ENCODE measurements around the gene ZCCHC17.
"Not testable (repeated sequence)": the region's sequence is repeated elsewhere in the genome, so short reads cannot be mapped to it uniquely, and the experiment has no call there.

The ZCCHC17 gene

GRCh38 chr1:31296486-31297276, at the start of gene ZCCHC17, which contains the start of gene SNRNP40:
Gene ZCCHC17, plus strand, starts transcription at chr1:31297032. Its CDS starts 13,067 bp downstream, at chr1:31310099.
Gene SNRNP40, minus strand, starts transcription at chr1:31296788. Its CDS starts 37 bp downstream, at chr1:31296751.
- peak; percentile 99 for DNase-seq (ENCODE audit: low spot score)

GRCh38 chr1:31248276-31248675, 48.6 kb upstream of the ZCCHC17 start:
- no peak for DNase-seq (ENCODE audit: low spot score)

GRCh38 chr1:31249854-31250253, 47.0 kb upstream of the ZCCHC17 start:
- DNase-seq (ENCODE audit: low spot score) = no peak

- no peak for DNase-seq (ENCODE audit: low spot score)
These were observed 39.6 kb upstream of the ZCCHC17 start for GRCh38 chr1:31257213-31257612.

- DNase-seq (ENCODE audit: low spot score) = no peak
These were observed 38.3 kb upstream of the ZCCHC17 start for GRCh38 chr1:31258581-31258980.

- DNase-seq (ENCODE audit: low spot score) = no peak
These were observed 37.1 kb upstream of the ZCCHC17 start for GRCh38 chr1:31259746-31260145.

- DNase-seq (ENCODE audit: low spot score) = no peak
These were observed 34.9 kb upstream of the ZCCHC17 start for GRCh38 chr1:31261916-31262315.

- DNase-seq (ENCODE audit: low spot score) = not testable (repeated sequence)
These were observed 34.4 kb upstream of the ZCCHC17 start for GRCh38 chr1:31262393-31262792.

GRCh38 chr1:31263408-31263807, 33.4 kb upstream of the ZCCHC17 start:
- no peak for DNase-seq (ENCODE audit: low spot score)

GRCh38 chr1:31264790-31265386, 31.9 kb upstream of the ZCCHC17 start:
- no peak for DNase-seq (ENCODE audit: low spot score)

- DNase-seq (ENCODE audit: low spot score) = no peak
These were observed 30.3 kb upstream of the ZCCHC17 start for GRCh38 chr1:31266547-31266946.

GRCh38 chr1:31272369-31272768, 24.5 kb upstream of the ZCCHC17 start:
- no peak for DNase-seq (ENCODE audit: low spot score)

GRCh38 chr1:31273619-31274018, 23.2 kb upstream of the ZCCHC17 start:
- no peak for DNase-seq (ENCODE audit: low spot score)

GRCh38 chr1:31282426-31282825, 14.4 kb upstream of the ZCCHC17 start:
- DNase-seq (ENCODE audit: low spot score) = not testable (repeated sequence)

GRCh38 chr1:31287791-31288190, 9.0 kb upstream of the ZCCHC17 start:
- DNase-seq (ENCODE audit: low spot score) = not testable (repeated sequence)

GRCh38 chr1:31289021-31289420, 7.8 kb upstream of the ZCCHC17 start:
- no peak for DNase-seq (ENCODE audit: low spot score)

GRCh38 chr1:31295874-31296485, 852 bp upstream of the ZCCHC17 start:
- no peak for DNase-seq (ENCODE audit: low spot score)

GRCh38 chr1:31297277-31298247, 730 bp downstream of the ZCCHC17 start:
- DNase-seq (ENCODE audit: low spot score) = peak; percentile 14

GRCh38 chr1:31299365-31299764, 2.5 kb downstream of the ZCCHC17 start:
- DNase-seq (ENCODE audit: low spot score) = no peak

- DNase-seq (ENCODE audit: low spot score) = no peak
These were observed 3.4 kb downstream of the ZCCHC17 start for GRCh38 chr1:31300193-31300592.

- DNase-seq (ENCODE audit: low spot score) = no peak
These were observed 6.0 kb downstream of the ZCCHC17 start for GRCh38 chr1:31302709-31303441.
